Osteoblast (primary cell): ENCODE data around the gene BICRA. TPM values are rescaled to one million over a fixed set of nuclear protein-coding genes. Genes with fewer than 3 reads are reported as not detected.

Experiments used
- DNase-seq: peaks from one replicate; pipeline ENCODE4 v3.0.0; 2011; ENCODE audit warnings: low spot score, mixed read lengths; ENCODE audit not compliant: insufficient read length; ENCODE audit errors: missing footprints
- H2AFZ ChIP-seq: 2 replicates; pipeline ENCODE4 v1.6.0; 2011; ENCODE audit warnings: mild to moderate bottlenecking, low read length
- H3K27ac ChIP-seq: 2 replicates; pipeline ENCODE4 v1.5.1; 2011; ENCODE audit warnings: mild to moderate bottlenecking, low read depth, low read length, moderate library complexity
- H3K27me3 ChIP-seq: 2 replicates; pipeline ENCODE4 v1.6.0; 2012; ENCODE audit warnings: mild to moderate bottlenecking, control low read depth, inconsistent platforms, low read length, moderate library complexity; ENCODE audit not compliant: insufficient read depth
- H3K36me3 ChIP-seq: 2 replicates; pipeline ENCODE4 v1.5.1; 2011; ENCODE audit warnings: mild to moderate bottlenecking, low read length, control low read depth, moderate library complexity; ENCODE audit not compliant: insufficient read depth
- H3K4me1 ChIP-seq: 2 replicates; pipeline ENCODE4 v1.5.1; 2011; ENCODE audit warnings: mild to moderate bottlenecking, low read length, control low read depth, moderate library complexity; ENCODE audit not compliant: insufficient read depth
- H3K4me2 ChIP-seq: 2 replicates; pipeline ENCODE4 v1.6.0; 2011; ENCODE audit warnings: mild to moderate bottlenecking, low read length; ENCODE audit not compliant: insufficient read depth
- H3K4me3 ChIP-seq: fragments of 200-600 bp; sonication (generic); 3 replicates; pipeline ENCODE4 v1.5.1; 2012; ENCODE audit warnings: mild to moderate bottlenecking, low read length, inconsistent platforms; ENCODE audit not compliant: insufficient read depth
- H3K79me2 ChIP-seq: 2 replicates; pipeline ENCODE4 v1.6.0; 2012; ENCODE audit warnings: mild to moderate bottlenecking, low read length, control low read depth, inconsistent platforms; ENCODE audit not compliant: insufficient read depth
- H3K9me3 ChIP-seq: 2 replicates; pipeline ENCODE4 v1.5.1; 2011; ENCODE audit warnings: low read depth, low read length, control low read depth
- H4K20me1 ChIP-seq: 2 replicates; pipeline ENCODE4 v1.6.0; 2012; ENCODE audit warnings: mild to moderate bottlenecking, low read length, control low read depth; ENCODE audit not compliant: insufficient read depth
- total RNA-seq: library from RNA; depleted of rRNA; stranded (reverse); fragments of >200 nt; gene quantifications from 2 replicates; pipeline ENCODE4 v1.2.3, GENCODE V29; 2012
- TF ChIP-seq, protein P1 (sequence below): IDR thresholded peaks from 2 replicates; pipeline ENCODE4 v1.5.1; 2011; ENCODE audit warnings: mild to moderate bottlenecking, low read depth, low read length, moderate library complexity; ENCODE audit errors: extremely low read depth

BICRA gene
- total RNA-seq, 1 donor: 4.7 TPM

DNA sequence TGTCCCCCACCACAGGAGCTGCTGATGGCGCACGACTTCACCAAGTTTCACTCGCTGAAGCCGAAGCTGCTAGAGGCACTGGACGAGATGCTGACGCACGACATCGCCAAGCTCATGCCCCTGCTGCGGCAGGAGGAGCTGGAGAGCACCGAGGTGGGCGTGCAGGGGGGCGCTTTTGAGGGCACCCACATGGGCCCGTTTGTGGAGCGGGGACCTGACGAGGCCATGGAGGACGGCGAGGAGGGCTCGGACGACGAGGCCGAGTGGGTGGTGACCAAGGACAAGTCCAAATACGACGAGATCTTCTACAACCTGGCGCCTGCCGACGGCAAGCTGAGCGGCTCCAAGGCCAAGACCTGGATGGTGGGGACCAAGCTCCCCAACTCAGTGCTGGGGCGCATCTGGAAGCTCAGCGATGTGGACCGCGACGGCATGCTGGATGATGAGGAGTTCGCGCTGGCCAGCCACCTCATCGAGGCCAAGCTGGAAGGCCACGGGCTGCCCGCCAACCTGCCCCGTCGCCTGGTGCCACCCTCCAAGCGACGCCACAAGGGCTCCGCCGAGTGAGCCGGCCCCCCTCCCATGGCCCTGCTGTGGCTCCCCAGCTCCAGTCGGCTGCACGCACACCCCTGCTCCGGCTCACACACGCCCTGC, 132.1 kb downstream of the BICRA start:
- no peaks in the 10 kb centered on the region for H3K27me3 ChIP-seq
- DNase-seq: no peak
- no peak overlapping the region for H3K4me2 ChIP-seq
- peaks cover 16% of the 10 kb centered on the region for H3K4me1 ChIP-seq
- no peak overlapping the region for H3K27ac ChIP-seq
- TF ChIP-seq, protein P1, sequence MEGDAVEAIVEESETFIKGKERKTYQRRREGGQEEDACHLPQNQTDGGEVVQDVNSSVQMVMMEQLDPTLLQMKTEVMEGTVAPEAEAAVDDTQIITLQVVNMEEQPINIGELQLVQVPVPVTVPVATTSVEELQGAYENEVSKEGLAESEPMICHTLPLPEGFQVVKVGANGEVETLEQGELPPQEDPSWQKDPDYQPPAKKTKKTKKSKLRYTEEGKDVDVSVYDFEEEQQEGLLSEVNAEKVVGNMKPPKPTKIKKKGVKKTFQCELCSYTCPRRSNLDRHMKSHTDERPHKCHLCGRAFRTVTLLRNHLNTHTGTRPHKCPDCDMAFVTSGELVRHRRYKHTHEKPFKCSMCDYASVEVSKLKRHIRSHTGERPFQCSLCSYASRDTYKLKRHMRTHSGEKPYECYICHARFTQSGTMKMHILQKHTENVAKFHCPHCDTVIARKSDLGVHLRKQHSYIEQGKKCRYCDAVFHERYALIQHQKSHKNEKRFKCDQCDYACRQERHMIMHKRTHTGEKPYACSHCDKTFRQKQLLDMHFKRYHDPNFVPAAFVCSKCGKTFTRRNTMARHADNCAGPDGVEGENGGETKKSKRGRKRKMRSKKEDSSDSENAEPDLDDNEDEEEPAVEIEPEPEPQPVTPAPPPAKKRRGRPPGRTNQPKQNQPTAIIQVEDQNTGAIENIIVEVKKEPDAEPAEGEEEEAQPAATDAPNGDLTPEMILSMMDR: no peak
- H2AFZ ChIP-seq: no peak overlapping the region
- peaks cover 3% of the 10 kb centered on the region for H4K20me1 ChIP-seq
- no peaks in the 10 kb centered on the region for H3K9me3 ChIP-seq
- no peak overlapping the region for H3K4me3 ChIP-seq
- peaks cover 10% of the 10 kb centered on the region for H3K79me2 ChIP-seq
- H3K36me3 ChIP-seq: peaks cover 52% of the 10 kb centered on the region

DNA sequence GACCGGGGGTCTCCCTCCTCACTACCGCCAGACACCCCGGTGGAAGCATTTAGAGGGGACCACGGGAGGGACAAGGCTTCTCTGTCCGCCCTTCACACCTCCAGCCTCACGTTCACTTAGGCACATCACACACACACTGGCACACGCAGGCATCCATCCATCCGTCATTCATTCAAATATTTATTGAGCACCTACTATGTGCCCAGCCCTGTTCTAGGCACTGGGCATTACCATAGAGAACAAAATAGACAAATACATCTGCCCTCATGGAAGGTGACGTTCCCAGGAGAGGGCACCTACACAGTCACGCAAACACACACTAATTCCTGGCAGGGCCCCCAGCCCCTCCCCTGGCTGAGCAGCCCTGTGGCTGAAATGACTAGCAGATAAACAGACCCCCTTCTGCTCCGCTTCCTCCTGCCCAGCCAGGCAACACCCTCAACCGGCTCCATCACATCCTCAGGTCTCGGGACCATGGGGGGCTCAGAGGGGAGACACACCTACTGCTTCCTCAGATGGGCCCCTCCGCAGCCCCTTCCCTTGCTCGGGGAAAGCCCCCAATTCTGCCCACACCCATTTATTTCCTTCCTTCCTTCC, 132.7 kb downstream of the BICRA start:
- Histone ChIP-seq H2AFZ (no peak overlapping the region), H3K27ac (no peak overlapping the region), H3K9me3 (no peaks in the 10 kb centered on the region), H3K4me3 (no peak overlapping the region), H3K36me3 (peaks cover 47% of the 10 kb centered on the region), H3K27me3 (no peaks in the 10 kb centered on the region), H3K79me2 (peaks cover 13% of the 10 kb centered on the region), H4K20me1 (no peaks in the 10 kb centered on the region), H3K4me1 (peaks cover 16% of the 10 kb centered on the region), H3K4me2 (no peak overlapping the region)
- TF ChIP-seq, protein P1: no peak
- DNase-seq: peak; percentile 59

DNA sequence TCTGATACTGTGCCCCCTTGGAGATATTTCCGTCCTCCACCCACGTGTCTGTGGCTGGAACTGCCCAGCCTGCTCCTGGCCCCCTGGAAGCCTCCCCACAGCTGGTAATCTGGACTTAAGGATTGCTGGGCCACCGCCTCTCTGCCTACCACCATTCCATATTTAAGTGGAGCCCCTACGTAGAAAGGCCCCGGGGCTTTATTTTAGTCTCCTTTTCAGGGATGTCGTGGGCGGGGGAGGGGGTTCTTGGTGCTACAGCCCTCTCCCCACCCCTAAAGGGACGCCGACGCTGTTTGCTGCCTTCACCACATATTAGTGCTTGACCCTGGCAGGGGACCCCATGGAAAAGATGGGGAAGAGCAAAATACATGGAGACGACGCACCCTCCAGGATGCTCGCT, 133.7 kb downstream of the BICRA start:
- TF ChIP-seq, protein P1: no peak
- Histone ChIP-seq H3K9me3 (no peaks in the 10 kb centered on the region), H2AFZ (peak overlapping the region; percentile 31), H3K36me3 (peaks cover 51% of the 10 kb centered on the region), H3K27ac (peak overlapping the region; percentile 99), H3K4me1 (peaks cover 16% of the 10 kb centered on the region), H3K4me3 (peak overlapping the region; percentile 71), H3K4me2 (peak overlapping the region; percentile 92), H3K27me3 (no peaks in the 10 kb centered on the region), H3K79me2 (peaks cover 20% of the 10 kb centered on the region), H4K20me1 (no peaks in the 10 kb centered on the region)
- DNase-seq: no peak
